Bronchial smooth muscle cell (primary cell): ENCODE data around the gene BCCIP. TPM values are rescaled to one million over a fixed set of nuclear protein-coding genes. Genes with fewer than 3 reads are reported as not detected.

ENCODE experiments used
- total RNA-seq: library from RNA; depleted of rRNA; stranded (reverse); fragments of >200 nt; gene quantifications from 2 replicates; pipeline ENCODE4 v1.2.1, GENCODE V29; 2014

BCCIP gene
- 25.7 and 31.7 TPM in 2 replicates for total RNA-seq

GRCh38 chr10:125822878-125823662 lies at the start of gene BCCIP, which contains the start of gene UROS:
Gene BCCIP (plus strand): TSS chr10:125823546. CDS start chr10:125823558, 12 bp downstream.
Gene UROS (minus strand): TSS chr10:125823258. CDS start chr10:125816499, 6,759 bp downstream.

DNA sequence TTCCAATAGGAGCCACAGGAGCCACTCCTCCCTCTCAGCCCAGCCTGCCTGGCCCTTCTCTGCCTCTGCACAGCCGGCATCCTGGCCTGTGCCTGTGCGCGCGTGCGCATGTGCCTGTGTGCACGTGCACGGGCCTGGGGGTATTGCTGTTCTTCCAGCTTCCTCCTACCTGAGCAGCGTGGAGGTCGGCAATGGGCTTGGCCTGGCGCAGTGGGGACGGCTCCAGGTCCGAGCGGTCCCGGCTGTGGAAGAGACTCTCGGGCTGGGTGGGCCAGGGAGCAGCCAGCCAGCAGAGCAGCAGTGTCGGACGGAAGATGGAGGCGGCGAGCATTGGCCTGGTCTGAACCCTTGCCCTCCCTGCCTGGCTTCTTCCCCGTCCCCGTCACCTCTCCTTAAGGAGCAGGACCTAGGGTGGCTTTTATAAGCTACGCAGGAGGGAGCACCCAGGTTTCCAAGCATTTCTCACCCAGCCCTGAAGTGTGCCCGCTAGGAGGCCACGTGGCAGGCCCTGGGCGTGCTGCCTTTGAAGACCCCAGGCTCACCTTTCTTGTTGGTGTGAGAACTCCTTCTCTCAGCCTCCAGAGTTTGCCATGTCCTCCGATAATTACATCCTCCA lies 47.7 kb upstream of the BCCIP start, which contains the start of gene MMP21:
Gene MMP21 (minus strand): TSS at position 331 of the 616 bp plus-strand sequence. CDS start 0 bp downstream, at position 331.

DNA sequence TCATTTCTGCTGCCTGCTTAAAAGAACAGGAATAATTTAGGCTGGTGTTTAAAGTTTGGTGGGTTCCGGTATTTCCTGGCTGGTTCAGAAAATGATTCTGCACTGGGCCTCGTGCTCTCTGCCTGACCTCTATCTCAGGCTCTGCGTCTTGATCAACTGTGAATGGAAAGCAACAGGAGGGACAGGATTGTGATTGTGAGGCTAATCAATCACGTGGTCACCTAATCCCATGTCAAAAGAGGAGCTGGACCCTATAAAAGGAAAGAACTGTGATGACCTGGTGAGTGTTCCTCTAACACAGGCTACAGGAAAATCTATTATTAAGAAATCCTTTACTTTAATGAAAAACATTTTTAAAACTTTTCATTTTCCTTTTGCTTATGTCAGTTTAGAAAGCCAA lies 57.8 kb downstream of the BCCIP start, which contains the start of gene DHX32:
Gene DHX32 (minus strand): TSS at position 101 of the 400 bp plus-strand sequence. CDS start 468 bp downstream, outside the sequence.

Other genes starting within 250 kb of the BCCIP start
- 0.16 TPM in 1 of 2 replicates, not detected in the other for gene TEX36, start 140.4 kb upstream of the BCCIP start, total RNA-seq
- gene EDRF1, start 103.8 kb upstream of the BCCIP start, total RNA-seq, result 14.5 and 21.0 TPM in 2 replicates
- not detected in 2 replicates for gene MMP21, start 47.7 kb upstream of the BCCIP start, total RNA-seq
- gene UROS, start 288 bp upstream of the BCCIP start, total RNA-seq, result 38.1 and 69.2 TPM in 2 replicates
- 24.3 and 27.4 TPM in 2 replicates for gene DHX32, start 57.7 kb downstream of the BCCIP start, total RNA-seq
- gene FANK1, start 73.0 kb downstream of the BCCIP start, total RNA-seq, result 6.0 and 8.5 TPM in 2 replicates